ENCODE results near the gene ST13.
"Not testable (repeated sequence)": the region's sequence is repeated elsewhere in the genome, so short reads cannot be mapped to it uniquely, and the experiment has no call there.

The ST13 gene

DNA sequence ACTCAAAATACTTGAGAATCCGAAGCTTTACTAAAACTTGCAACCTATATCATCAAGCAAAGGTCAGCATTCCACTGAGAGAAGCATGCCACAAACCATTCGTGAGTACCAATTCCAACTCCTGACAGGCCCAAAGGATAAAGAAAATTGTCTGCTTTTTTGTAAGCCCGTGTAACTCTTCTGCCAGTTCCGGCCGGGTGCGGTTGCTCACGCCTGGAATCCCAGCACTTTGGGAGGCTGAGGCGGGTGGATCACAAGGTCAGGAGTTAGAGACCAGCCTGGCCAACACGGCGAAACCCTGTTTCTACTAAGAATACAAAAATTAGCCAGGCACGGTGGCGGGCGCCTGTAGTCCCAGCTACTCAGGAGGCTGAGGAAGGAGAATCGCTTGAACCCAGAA lies 74.7 kb downstream of the ST13 start:
- DNase-seq = not testable (repeated sequence)
